T follicular helper cell (primary cell): ENCODE data around the gene KYNU.
"Not testable (repeated sequence)": the region's sequence is repeated elsewhere in the genome, so short reads cannot be mapped to it uniquely, and the experiment has no call there.

Source experiments
- DNase-seq: peaks from one replicate; pipeline ENCODE4 v3.0.0-alpha.2; 2020; ENCODE audit warnings: low read depth

KYNU gene

GRCh38 chr2:143015656-143016055 lies 138.2 kb downstream of the KYNU start:
- no peak for DNase-seq

- no peak for DNase-seq
Measured at GRCh38 chr2:143026411-143027054, 149.1 kb downstream of the KYNU start.

- no peak for DNase-seq
Measured at GRCh38 chr2:143029141-143029540, 151.7 kb downstream of the KYNU start.

GRCh38 chr2:143030127-143030526 lies 152.7 kb downstream of the KYNU start:
- DNase-seq = no peak

GRCh38 chr2:143034292-143035074 lies 157.0 kb downstream of the KYNU start:
- peak; percentile 30 for DNase-seq

GRCh38 chr2:143051465-143051864 lies 174.0 kb downstream of the KYNU start:
- DNase-seq = no peak

GRCh38 chr2:143053437-143053836 lies 176.0 kb downstream of the KYNU start:
- not testable (repeated sequence) for DNase-seq

- DNase-seq = no peak
Measured at GRCh38 chr2:143056550-143056949, 179.1 kb downstream of the KYNU start.

- DNase-seq = no peak
Measured at GRCh38 chr2:143058851-143059250, 181.4 kb downstream of the KYNU start.

GRCh38 chr2:143063612-143064200 lies 186.2 kb downstream of the KYNU start:
- no peak for DNase-seq

GRCh38 chr2:143068094-143068493 lies 190.6 kb downstream of the KYNU start:
- no peak for DNase-seq

GRCh38 chr2:143068509-143068908 lies 191.0 kb downstream of the KYNU start:
- DNase-seq = no peak

- DNase-seq = no peak
Measured at GRCh38 chr2:143070704-143071103, 193.2 kb downstream of the KYNU start.

- no peak for DNase-seq
Measured at GRCh38 chr2:143071185-143071876, 193.9 kb downstream of the KYNU start.

GRCh38 chr2:143074913-143075312 lies 197.4 kb downstream of the KYNU start:
- DNase-seq = not testable (repeated sequence)

- DNase-seq = no peak
Measured at GRCh38 chr2:143075711-143076110, 198.2 kb downstream of the KYNU start.

GRCh38 chr2:143078104-143078503 lies 200.6 kb downstream of the KYNU start:
- no peak for DNase-seq

- DNase-seq = no peak
Measured at GRCh38 chr2:143081616-143082015, 204.2 kb downstream of the KYNU start.

- DNase-seq = no peak
Measured at GRCh38 chr2:143083636-143084035, 206.2 kb downstream of the KYNU start.

GRCh38 chr2:143084462-143084861 lies 207.0 kb downstream of the KYNU start:
- DNase-seq = no peak

GRCh38 chr2:143085125-143085784 lies 207.8 kb downstream of the KYNU start:
- DNase-seq = no peak

- DNase-seq = no peak
Measured at GRCh38 chr2:143087033-143087432, 209.6 kb downstream of the KYNU start.
